SK-N-MC (cell line): ENCODE measurements around the gene SLC45A2.

Experiments used
- EZH2 ChIP-seq: fragments of 200-600 bp; sonication (generic); IDR thresholded peaks from one replicate; pipeline ENCODE4 v1.6.1; 2017; ENCODE audit warnings: antibody characterized with exemption
- POLR2AphosphoS5 ChIP-seq: IDR thresholded peaks from 2 replicates; pipeline ENCODE4 v1.6.1; 2012; ENCODE audit warnings: mild to moderate bottlenecking, low read depth, low read length, borderline replicate concordance

DNA sequence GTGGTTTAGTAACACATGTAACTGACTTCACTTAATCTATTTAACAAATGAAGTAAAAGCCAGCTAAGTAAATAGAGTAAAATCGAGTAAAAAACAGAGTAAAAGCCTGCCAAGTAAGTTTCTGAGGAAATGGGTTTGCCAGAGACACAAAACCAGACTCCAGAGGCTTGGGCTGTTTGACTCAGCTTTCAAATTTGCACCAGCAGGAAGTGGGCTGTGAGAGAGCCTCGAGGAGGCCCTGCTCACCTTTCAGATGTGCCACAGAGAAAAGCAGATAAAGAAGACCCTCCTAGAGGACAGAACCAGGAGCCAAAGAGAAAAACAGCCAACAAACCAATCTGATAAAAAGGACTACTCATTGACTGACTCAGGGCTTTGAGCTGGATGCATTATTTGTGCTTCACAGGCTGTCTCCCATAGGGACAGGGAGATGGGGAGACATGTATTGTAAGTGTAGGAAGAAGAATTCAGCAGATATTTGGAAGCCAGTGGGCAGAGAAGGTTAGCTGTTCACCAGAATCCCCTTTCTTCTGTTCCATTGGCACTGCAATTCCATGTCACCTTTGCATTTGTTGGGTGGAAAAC, 37.7 kb upstream of the SLC45A2 start:
- TF ChIP-seq EZH2 (no peak), POLR2AphosphoS5 (no peak)
